Ovary (tissue), 9 donors: ENCODE results near the gene PARD3. TPM values are rescaled to one million over a fixed set of nuclear protein-coding genes. Genes with fewer than 3 reads are reported as not detected.

ENCODE experiments used
- DNase-seq, 5 donors: peaks; one replicate each; pipeline ENCODE4 v3.0.0-alpha.2; 2019 to 2020
- H3K27ac ChIP-seq, 2 donors: fragments of 200-600 bp; one replicate each; pipeline versions ENCODE4 v1.5.1 to v1.8.0; 2019 to 2022
- H3K27me3 ChIP-seq: fragments of 200-600 bp; one replicate; pipeline ENCODE4 v1.8.0; 2022
- H3K36me3 ChIP-seq: fragments of 200-600 bp; sonication (generic); one replicate; pipeline ENCODE4 v1.5.1; 2019
- H3K4me1 ChIP-seq: one replicate; pipeline ENCODE4 v1.8.1; 2013; ENCODE audit warnings: mild to moderate bottlenecking, moderate library complexity; ENCODE audit not compliant: insufficient read depth
- H3K4me3 ChIP-seq: fragments of 200-600 bp; sonication (generic); one replicate; pipeline ENCODE4 v1.5.1; 2017
- H3K9me3 ChIP-seq, 2 donors: fragments of 200-600 bp in 1 of 2; sonication (generic) in 1 of 2; one replicate each; pipeline versions ENCODE4 v1.5.1 to v1.8.1; 2013 to 2019; ENCODE audit warnings: mild to moderate bottlenecking in 1 of 2, moderate library complexity in 1 of 2
- EP300 ChIP-seq: sonication (generic); formaldehyde crosslinking; IDR thresholded peaks from one replicate; pipeline ENCODE4 v1.6.1; 2017; ENCODE audit warnings: antibody characterized with exemption
- POLR2A ChIP-seq: fragments of 450-650 bp; IDR thresholded peaks from one replicate; pipeline ENCODE4 v1.6.1; 2017; ENCODE audit warnings: antibody characterized with exemption, mild to moderate bottlenecking, moderate library complexity
- WGBS, 3 donors: extraction: QIAGEN DNeasy Blood & Tissue Kit in 1 of 3; methylation state at CpG; one replicate each; pipeline versions ENCODE4 v1.1.5 to v1.1.7; 2013 to 2017; 5-methylcytosine and 5-hydroxymethylcytosine counted together
- intact Hi-C, 4 donors: fragments of 100-400 bp; cut with DNase I; formaldehyde crosslinking; loops; one replicate each; pipeline versions ENCODE4 v1.11.0 to v1.15.1; 2022 to 2023
- polyA plus RNA-seq, 2 donors: library from polyadenylated mRNA; stranded (reverse); fragments of 200-250 nt in 1 of 2; fragments of 350-450 nt in 1 of 2; fragmentation: Illumina TruSeq in 1 of 2; extraction: RNeasy Lipid Tissue Mini Kit (QIAGEN cat#74804) in 1 of 2; gene quantifications; one replicate each; pipeline ENCODE4 v1.2.3, GENCODE V29; 2013 to 2014
- total RNA-seq, 7 donors: library from RNA; depleted of rRNA in 2 of 7; stranded (reverse); fragments of >200 nt in 2 of 7; fragmentation: NEBNext Ultra II Directional in 3 of 7; extraction: Animal tissue kit (Norgen Biotek cat#: 25700) in 3 of 7; gene quantifications; one replicate each; pipeline versions ENCODE4 v1.1.0 to v1.2.4, GENCODE V29; 2016 to 2023
- TF ChIP-seq, protein P1 (sequence below), 3 donors: fragments of 450-650 bp in 2 of 3; fragments of 200-600 bp in 1 of 3; IDR thresholded peaks; one replicate each; pipeline versions ENCODE4 v1.5.1 to v1.8.0; 2016 to 2022; ENCODE audit warnings: antibody characterized with exemption in 3 of 3, mild to moderate bottlenecking in 1 of 3
- donor health status: DM: no; HTN: no; CAD: no; lungs with moderate emphysema.
- donor health status: DM: no; HTN: no; CAD: no.
- donor health status: Bipolar disorder and iron deficiency.
- donor health status: DM: yes; HTN: yes; CAD: no.
- donor health status: DM: no; HTN: no; CAD: no.
- donor health status: DM: yes; HTN: yes; CAD: no.

PARD3 gene
- total and polyA plus RNA-seq, 9 donors = 31.8 to 92.3 (median 67.1) TPM

DNA sequence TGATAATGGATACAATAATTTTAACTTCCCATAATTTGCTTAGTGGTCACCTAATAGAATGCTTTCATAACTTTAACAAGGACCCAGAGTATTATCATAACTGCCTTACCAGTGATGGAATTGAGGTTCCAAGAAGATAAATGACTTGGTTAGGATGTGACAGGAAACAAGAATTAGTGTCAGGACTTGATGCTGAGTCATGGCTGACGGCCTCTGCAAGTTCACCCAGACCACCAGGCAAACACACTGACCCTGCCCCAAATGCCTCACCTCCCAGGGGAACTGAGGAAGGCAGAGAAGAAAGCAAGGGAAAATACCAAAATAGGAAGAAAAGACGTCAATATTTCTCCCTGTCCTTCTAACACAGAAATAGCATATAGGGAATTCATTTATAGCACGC lies 636.3 kb downstream of the PARD3 start:
- no peaks in the 10 kb centered on the region for H3K36me3 ChIP-seq
- intact Hi-C loops = no loop called here
- H3K9me3 ChIP-seq = no peaks in the 10 kb centered on the region
- H3K4me3 ChIP-seq = no peak overlapping the region
- H3K27ac ChIP-seq = no peak overlapping the region
- WGBS, 3 donors = 85 to 94% (median 89%) methylated on average over 3 of the region's 3 CpGs
- TF ChIP-seq POLR2A (no peak), EP300 (no peak)
- TF ChIP-seq, protein P1, sequence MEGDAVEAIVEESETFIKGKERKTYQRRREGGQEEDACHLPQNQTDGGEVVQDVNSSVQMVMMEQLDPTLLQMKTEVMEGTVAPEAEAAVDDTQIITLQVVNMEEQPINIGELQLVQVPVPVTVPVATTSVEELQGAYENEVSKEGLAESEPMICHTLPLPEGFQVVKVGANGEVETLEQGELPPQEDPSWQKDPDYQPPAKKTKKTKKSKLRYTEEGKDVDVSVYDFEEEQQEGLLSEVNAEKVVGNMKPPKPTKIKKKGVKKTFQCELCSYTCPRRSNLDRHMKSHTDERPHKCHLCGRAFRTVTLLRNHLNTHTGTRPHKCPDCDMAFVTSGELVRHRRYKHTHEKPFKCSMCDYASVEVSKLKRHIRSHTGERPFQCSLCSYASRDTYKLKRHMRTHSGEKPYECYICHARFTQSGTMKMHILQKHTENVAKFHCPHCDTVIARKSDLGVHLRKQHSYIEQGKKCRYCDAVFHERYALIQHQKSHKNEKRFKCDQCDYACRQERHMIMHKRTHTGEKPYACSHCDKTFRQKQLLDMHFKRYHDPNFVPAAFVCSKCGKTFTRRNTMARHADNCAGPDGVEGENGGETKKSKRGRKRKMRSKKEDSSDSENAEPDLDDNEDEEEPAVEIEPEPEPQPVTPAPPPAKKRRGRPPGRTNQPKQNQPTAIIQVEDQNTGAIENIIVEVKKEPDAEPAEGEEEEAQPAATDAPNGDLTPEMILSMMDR (IDR thresholded peaks at IDR 0.05) = no peak
- no peak for DNase-seq
- H3K4me1 ChIP-seq = peaks cover 11% of the 10 kb centered on the region
- no peaks in the 10 kb centered on the region for H3K27me3 ChIP-seq

DNA sequence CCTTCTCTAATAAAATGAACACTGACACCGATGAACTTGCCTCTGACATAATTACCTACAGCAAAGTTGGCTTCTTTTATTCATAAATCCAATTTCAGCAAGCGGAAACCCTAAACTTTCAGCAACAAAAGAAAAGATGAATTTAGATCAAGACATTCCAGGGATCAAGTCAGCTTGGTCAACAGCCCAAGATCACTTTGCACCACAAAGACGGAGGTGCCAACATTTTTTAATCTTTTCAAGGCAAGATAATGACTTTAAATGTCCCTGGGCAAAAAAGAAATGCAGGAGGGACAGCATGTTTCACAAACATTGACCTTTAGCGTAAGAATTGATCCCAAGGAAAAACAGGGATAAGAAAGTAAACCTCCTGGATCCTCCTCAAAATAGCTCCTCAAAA lies 636.9 kb downstream of the PARD3 start:
- intact Hi-C loops = no loop called here
- H3K4me3 ChIP-seq = no peak overlapping the region
- DNase-seq = no peak
- H3K4me1 ChIP-seq = peaks cover 8% of the 10 kb centered on the region
- TF ChIP-seq EP300 (no peak), POLR2A (no peak)
- TF ChIP-seq, protein P1 (IDR thresholded peaks at IDR 0.05) = no peak
- H3K9me3 ChIP-seq = no peaks in the 10 kb centered on the region
- no peak overlapping the region for H3K27ac ChIP-seq
- WGBS, 3 donors = 89 to 91% (median 90%) methylated on average over 4 of the region's 4 CpGs
- no peaks in the 10 kb centered on the region for H3K27me3 ChIP-seq
- no peaks in the 10 kb centered on the region for H3K36me3 ChIP-seq

DNA sequence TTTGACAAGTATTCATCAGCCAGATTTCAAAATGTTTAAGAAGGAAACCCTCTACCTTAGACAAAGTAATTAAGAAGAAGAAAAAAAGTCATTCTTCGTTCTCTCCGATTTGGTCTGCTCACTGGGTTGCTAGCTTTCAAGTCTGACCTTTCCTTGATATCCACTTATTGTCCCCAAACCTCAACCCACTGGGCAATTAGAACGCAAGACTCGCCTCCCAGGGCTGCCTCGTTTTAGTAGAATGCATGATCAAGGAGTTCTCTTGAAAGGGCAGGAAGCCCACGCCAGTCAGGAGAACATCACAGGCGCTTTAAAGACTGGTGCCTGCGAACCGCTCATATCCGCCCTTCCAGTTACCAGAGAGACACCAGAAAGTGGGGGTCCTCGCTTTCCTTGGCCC lies 637.7 kb downstream of the PARD3 start:
- 92 to 96% (median 96%) methylated on average over 11 of the region's 11 CpGs for WGBS, 3 donors
- H3K4me1 ChIP-seq = peaks cover 7% of the 10 kb centered on the region
- no peak for DNase-seq
- TF ChIP-seq, protein P1 (IDR thresholded peaks at IDR 0.05) = no peak
- TF ChIP-seq POLR2A (no peak), EP300 (no peak)
- intact Hi-C loops = no loop called here
- H3K36me3 ChIP-seq = no peaks in the 10 kb centered on the region
- no peaks in the 10 kb centered on the region for H3K9me3 ChIP-seq
- no peak overlapping the region for H3K27ac ChIP-seq
- H3K4me3 ChIP-seq = no peak overlapping the region
- H3K27me3 ChIP-seq = no peaks in the 10 kb centered on the region

DNA sequence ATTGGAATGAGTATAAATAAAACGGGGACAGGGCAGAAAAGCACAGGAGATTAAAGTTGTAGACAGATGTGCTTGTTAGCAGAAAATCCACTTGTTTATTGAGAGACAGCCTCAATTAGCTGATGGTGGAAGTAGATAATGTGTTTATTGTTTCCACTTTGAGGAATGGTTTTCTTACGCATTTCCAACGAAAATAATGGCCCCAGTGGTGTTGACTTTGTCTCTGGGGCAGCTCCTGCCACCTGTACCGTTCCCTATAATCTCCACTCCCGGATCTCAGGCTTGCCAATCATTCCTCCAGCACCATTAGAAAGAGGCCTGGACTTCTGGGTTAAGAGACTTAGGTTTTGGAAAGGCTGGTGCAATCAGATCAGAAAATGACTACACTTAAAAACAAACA lies 638.7 kb downstream of the PARD3 start:
- Histone ChIP-seq H3K4me3 (no peak overlapping the region), H3K4me1 (peaks cover 1% of the 10 kb centered on the region), H3K27me3 (no peaks in the 10 kb centered on the region), H3K9me3 (no peaks in the 10 kb centered on the region), H3K36me3 (no peaks in the 10 kb centered on the region), H3K27ac (no peak overlapping the region)
- TF ChIP-seq POLR2A = no peak
- TF ChIP-seq, protein P1 (IDR thresholded peaks at IDR 0.05) = no peak
- TF ChIP-seq EP300 = no peak
- intact Hi-C loops = no loop called here
- DNase-seq = no peak
- WGBS, 3 donors = 80 to 94% (median 91%) methylated on average over 5 of the region's 5 CpGs

DNA sequence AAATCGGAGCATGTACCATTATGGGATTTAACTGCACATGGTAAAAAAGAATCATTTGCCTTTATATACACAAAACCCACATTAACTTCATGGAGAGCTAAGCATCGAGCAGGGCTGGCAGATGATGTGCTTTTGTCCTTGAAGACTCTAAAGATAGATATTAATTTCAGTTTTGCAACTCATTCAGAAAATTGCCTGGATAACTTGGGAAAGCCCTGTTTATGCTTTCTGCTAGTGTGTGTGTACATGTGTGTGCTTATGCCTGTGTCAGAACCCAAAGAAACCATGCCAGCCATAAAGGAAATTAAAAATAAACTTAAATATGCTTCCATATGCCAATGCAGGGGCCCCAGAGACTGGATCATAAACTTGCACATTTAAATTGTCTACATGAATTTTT lies 640.0 kb downstream of the PARD3 start:
- H3K4me1 ChIP-seq = no peaks in the 10 kb centered on the region
- H3K4me3 ChIP-seq = no peak overlapping the region
- no peak overlapping the region for H3K27ac ChIP-seq
- intact Hi-C loops = no loop called here
- no peaks in the 10 kb centered on the region for H3K9me3 ChIP-seq
- H3K27me3 ChIP-seq = no peaks in the 10 kb centered on the region
- 28 to 54% (median 39%) methylated on average over 2 of the region's 2 CpGs for WGBS, 3 donors
- H3K36me3 ChIP-seq = no peaks in the 10 kb centered on the region
- no peak for DNase-seq
- TF ChIP-seq, protein P1 (IDR thresholded peaks at IDR 0.05) = no peak
- TF ChIP-seq EP300 (no peak), POLR2A (no peak)
